DOHH2 (cell line): ENCODE measurements around the gene TTC3.

Experiments
- H3F3A ChIP-seq: fragments of 200-600 bp; sonication (generic), shearing (Covaris generic); 2 replicates; pipeline ENCODE4 v1.6.0; 2016; ENCODE audit warnings: antibody characterized with exemption, mild to moderate bottlenecking; ENCODE audit not compliant: control insufficient read depth, insufficient read depth
- H3K27ac ChIP-seq: fragments of 200-600 bp; sonication (generic); 2 replicates; pipeline ENCODE4 v1.5.1; 2014; ENCODE audit warnings: low read depth, mild to moderate bottlenecking, low read length, moderate library complexity
- H3K27me3 ChIP-seq: fragments of 200-600 bp; sonication (generic); 2 replicates; pipeline ENCODE4 v1.6.1; 2014; ENCODE audit warnings: mild to moderate bottlenecking, low read length, mixed read lengths; ENCODE audit not compliant: control insufficient read depth
- H3K36me3 ChIP-seq: fragments of 200-600 bp; sonication (generic); 2 replicates; pipeline ENCODE4 v1.6.1; 2014; ENCODE audit warnings: mild to moderate bottlenecking, low read length, moderate library complexity, mixed read lengths; ENCODE audit not compliant: control insufficient read depth
- H3K4me1 ChIP-seq: fragments of 200-600 bp; sonication (generic); 2 replicates; pipeline ENCODE4 v1.6.1; 2014; ENCODE audit warnings: mild to moderate bottlenecking, low read length, mixed read lengths; ENCODE audit not compliant: control insufficient read depth
- H3K4me2 ChIP-seq: fragments of 200-600 bp; sonication (generic); 2 replicates; pipeline ENCODE4 v1.6.0; 2014; ENCODE audit warnings: mild to moderate bottlenecking, low read length, moderate library complexity
- H3K4me3 ChIP-seq: fragments of 200-600 bp; sonication (generic); 2 replicates; pipeline ENCODE4 v1.5.1; 2014; ENCODE audit warnings: mild to moderate bottlenecking, low read length, mixed read lengths
- H3K79me2 ChIP-seq: fragments of 200-600 bp; sonication (generic); 2 replicates; pipeline ENCODE4 v1.6.1; 2014; ENCODE audit warnings: mild to moderate bottlenecking, low read length, mixed read lengths; ENCODE audit not compliant: control insufficient read depth
- H3K9me2 ChIP-seq: fragments of 200-600 bp; sonication (generic); replicated peaks from 2 replicates; pipeline ENCODE4 v1.6.1; 2014; ENCODE audit warnings: mild to moderate bottlenecking, low read length, mixed read lengths; ENCODE audit not compliant: control insufficient read depth
- H3K9me3 ChIP-seq: fragments of 200-600 bp; sonication (generic); 2 replicates; pipeline ENCODE4 v1.6.1; 2014; ENCODE audit warnings: antibody characterized with exemption, low read length, mixed read lengths; ENCODE audit not compliant: control insufficient read depth, insufficient read depth
- H4K20me1 ChIP-seq: fragments of 200-600 bp; sonication (generic); 2 replicates; pipeline ENCODE4 v1.6.0; 2014; ENCODE audit warnings: low read depth, mild to moderate bottlenecking, antibody characterized with exemption, low read length, moderate library complexity; ENCODE audit not compliant: control insufficient read depth, insufficient read depth
- EZH2phosphoT487 ChIP-seq: fragments of 200-600 bp; sonication (generic); IDR thresholded peaks from 2 replicates; pipeline ENCODE4 v1.6.1; 2017; ENCODE audit warnings: borderline replicate concordance, mild to moderate bottlenecking, antibody characterized with exemption, low read length, moderate library complexity, mixed read lengths
- TF ChIP-seq, protein P1 (sequence below): fragments of 200-600 bp; sonication (generic); IDR thresholded peaks from one replicate; pipeline ENCODE4 v1.5.1; 2014; ENCODE audit warnings: antibody characterized with exemption, mild to moderate bottlenecking, low read depth, low read length; ENCODE audit not compliant: poor library complexity, severe bottlenecking

Gene TTC3

DNA sequence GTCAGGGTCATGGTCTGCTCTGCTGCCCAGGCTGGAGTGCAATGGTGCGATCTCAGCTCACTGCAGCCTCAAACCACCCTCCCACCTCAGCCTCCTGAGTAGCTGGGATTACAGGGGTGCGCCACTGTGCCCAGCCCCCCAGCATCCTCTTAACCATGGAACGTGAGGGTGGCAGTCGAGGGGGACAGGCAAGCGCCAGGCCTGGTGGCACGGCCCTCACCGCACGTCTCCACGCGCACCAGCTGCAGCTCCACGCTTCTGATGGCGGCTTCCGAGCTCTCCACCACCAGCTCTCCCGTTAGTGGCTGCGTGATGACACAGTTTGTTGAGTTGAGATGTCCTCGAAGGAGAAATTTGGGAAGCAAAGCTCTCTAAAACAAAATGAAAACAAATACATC, 154.9 kb downstream of the TTC3 start:
- no peak overlapping the region for H3K4me3 ChIP-seq
- H3K9me2 ChIP-seq, result no peaks in the 10 kb centered on the region
- H3K36me3 ChIP-seq, result peaks cover 93% of the 10 kb centered on the region
- H3K27me3 ChIP-seq, result no peaks in the 10 kb centered on the region
- no peak overlapping the region for H3K27ac ChIP-seq
- TF ChIP-seq EZH2phosphoT487, result no peak
- TF ChIP-seq, protein P1, sequence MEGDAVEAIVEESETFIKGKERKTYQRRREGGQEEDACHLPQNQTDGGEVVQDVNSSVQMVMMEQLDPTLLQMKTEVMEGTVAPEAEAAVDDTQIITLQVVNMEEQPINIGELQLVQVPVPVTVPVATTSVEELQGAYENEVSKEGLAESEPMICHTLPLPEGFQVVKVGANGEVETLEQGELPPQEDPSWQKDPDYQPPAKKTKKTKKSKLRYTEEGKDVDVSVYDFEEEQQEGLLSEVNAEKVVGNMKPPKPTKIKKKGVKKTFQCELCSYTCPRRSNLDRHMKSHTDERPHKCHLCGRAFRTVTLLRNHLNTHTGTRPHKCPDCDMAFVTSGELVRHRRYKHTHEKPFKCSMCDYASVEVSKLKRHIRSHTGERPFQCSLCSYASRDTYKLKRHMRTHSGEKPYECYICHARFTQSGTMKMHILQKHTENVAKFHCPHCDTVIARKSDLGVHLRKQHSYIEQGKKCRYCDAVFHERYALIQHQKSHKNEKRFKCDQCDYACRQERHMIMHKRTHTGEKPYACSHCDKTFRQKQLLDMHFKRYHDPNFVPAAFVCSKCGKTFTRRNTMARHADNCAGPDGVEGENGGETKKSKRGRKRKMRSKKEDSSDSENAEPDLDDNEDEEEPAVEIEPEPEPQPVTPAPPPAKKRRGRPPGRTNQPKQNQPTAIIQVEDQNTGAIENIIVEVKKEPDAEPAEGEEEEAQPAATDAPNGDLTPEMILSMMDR, result no peak
- 0 out of 2 replicates have a peak, but pooled peaks cover 4% of the 10 kb centered on the region for H3F3A ChIP-seq
- peaks cover 82% of the 10 kb centered on the region for H3K79me2 ChIP-seq
- no peaks in the 10 kb centered on the region for H3K9me3 ChIP-seq
- H4K20me1 ChIP-seq, result no peaks in the 10 kb centered on the region
- peaks cover 7% of the 10 kb centered on the region for H3K4me1 ChIP-seq
- H3K4me2 ChIP-seq, result no peak overlapping the region

DNA sequence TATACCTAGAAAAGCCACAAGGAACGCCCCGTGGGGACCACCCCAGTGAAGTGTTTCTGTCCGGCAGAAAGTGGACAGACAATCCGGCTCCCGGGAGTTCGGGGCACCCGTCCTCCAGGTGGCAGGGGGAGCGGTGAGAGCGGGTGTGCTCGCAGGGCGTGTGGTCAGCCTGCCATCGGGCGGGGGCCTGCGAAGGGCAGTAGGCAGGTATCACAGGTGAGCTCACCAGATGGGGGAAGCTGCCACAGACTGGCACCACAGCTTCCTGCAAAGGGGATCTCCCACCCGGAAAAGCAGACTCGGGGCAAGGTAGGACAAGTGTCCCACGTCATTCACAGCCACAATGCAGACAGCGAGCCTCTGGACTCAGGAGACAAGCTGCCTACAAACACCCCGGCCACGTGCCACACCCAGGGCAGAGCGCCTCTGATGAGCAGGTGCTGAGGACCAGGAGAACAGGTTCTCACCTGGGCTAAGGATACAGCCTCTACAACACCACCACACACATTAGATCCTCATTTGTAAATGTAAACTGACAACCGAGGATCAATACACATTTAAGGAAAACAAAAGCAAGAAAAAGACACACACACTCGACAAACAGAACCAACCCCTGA, 157.7 kb downstream of the TTC3 start:
- peaks cover 67% of the 10 kb centered on the region for H3K79me2 ChIP-seq

DNA sequence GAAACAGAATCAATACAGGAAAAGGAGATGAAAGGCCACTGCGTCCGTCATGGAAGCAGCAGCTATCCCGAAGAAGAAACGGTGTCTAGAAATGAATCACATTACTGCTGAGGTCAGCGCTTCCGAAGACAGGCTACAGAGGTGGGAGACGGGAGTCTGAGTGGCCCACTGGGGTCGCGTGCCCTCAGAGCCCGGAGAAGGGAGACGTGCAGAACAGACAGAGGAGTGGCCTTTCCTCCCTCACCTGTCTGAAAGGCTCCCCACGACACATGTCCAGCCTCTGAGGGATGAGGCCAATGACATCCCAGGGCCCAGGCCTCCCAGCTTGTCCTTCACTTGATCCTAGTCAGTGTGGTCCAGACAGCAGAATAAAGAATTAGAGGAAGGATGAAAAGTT, 158.2 kb downstream of the TTC3 start:
- H3K36me3 ChIP-seq, result peaks cover 78% of the 10 kb centered on the region
- TF ChIP-seq, protein P1, result no peak
- no peak for TF ChIP-seq EZH2phosphoT487
- no peak overlapping the region for H3K4me2 ChIP-seq
- H3K4me1 ChIP-seq, result no peaks in the 10 kb centered on the region
- H3K9me3 ChIP-seq, result no peaks in the 10 kb centered on the region
- 0 out of 2 replicates have a peak, but pooled peaks cover 4% of the 10 kb centered on the region for H3F3A ChIP-seq
- H4K20me1 ChIP-seq, result no peaks in the 10 kb centered on the region
- H3K79me2 ChIP-seq, result peaks cover 66% of the 10 kb centered on the region
- no peak overlapping the region for H3K27ac ChIP-seq
- H3K9me2 ChIP-seq, result no peaks in the 10 kb centered on the region
- no peak overlapping the region for H3K4me3 ChIP-seq
- no peaks in the 10 kb centered on the region for H3K27me3 ChIP-seq

More for the DNA sequence above, 157.7 kb downstream of the TTC3 start:
- 0 out of 2 replicates have a peak, but pooled peaks cover 4% of the 10 kb centered on the region for H3F3A ChIP-seq
- no peaks in the 10 kb centered on the region for H3K9me3 ChIP-seq
- H3K9me2 ChIP-seq, result no peaks in the 10 kb centered on the region
- no peak overlapping the region for H3K27ac ChIP-seq
- TF ChIP-seq, protein P1, result no peak
- TF ChIP-seq EZH2phosphoT487, result no peak
- peaks cover 80% of the 10 kb centered on the region for H3K36me3 ChIP-seq
- H3K4me2 ChIP-seq, result no peak overlapping the region
- H3K4me1 ChIP-seq, result no peaks in the 10 kb centered on the region
- no peaks in the 10 kb centered on the region for H4K20me1 ChIP-seq
- no peaks in the 10 kb centered on the region for H3K27me3 ChIP-seq
- no peak overlapping the region for H3K4me3 ChIP-seq
